Gastrocnemius medialis (tissue), 4 donors: Measurements from ENCODE around the gene M6PR.

Experiments
- POLR2A ChIP-seq, 2 donors: fragments of 450-650 bp; IDR thresholded peaks; one replicate each; pipeline ENCODE4 v1.6.1; 2017; ENCODE audit warnings: antibody characterized with exemption in 2 of 2, mild to moderate bottlenecking in 2 of 2, moderate library complexity in 2 of 2
- TF ChIP-seq, protein P1 (sequence below), 5 experiments: fragments of 450-650 bp in 3 of 5; fragments of 200-600 bp in 2 of 5; sonication (generic) in 2 of 5; IDR thresholded peaks in 4 of 5; conservative IDR thresholded peaks in 1 of 5; 1 replicate in 4 of 5; 2 replicates in 1 of 5; pipeline ENCODE4 v1.5.1; 2016 to 2019; ENCODE audit warnings: antibody characterized with exemption in 5 of 5, mild to moderate bottlenecking in 3 of 5, moderate library complexity in 3 of 5

DNA sequence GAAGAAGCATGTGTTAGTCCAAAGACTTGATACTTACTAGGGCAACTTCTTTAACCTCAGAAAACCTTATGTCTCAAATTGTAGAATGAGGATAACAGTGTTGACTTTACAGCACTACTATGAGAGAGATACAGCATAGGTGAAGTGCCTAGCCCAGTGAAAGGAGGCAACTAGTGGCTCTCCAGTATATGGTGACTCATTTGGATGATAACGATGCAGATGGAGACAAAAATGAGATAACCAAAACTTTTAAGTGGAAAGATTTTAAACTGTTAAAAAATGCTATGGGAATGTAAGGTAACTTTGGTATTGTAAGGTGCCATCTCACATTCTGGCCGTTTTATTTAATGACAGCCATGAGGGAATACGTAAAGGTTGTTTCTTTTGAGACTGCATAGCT, 32.4 kb downstream of the M6PR start:
- TF ChIP-seq, protein P1, sequence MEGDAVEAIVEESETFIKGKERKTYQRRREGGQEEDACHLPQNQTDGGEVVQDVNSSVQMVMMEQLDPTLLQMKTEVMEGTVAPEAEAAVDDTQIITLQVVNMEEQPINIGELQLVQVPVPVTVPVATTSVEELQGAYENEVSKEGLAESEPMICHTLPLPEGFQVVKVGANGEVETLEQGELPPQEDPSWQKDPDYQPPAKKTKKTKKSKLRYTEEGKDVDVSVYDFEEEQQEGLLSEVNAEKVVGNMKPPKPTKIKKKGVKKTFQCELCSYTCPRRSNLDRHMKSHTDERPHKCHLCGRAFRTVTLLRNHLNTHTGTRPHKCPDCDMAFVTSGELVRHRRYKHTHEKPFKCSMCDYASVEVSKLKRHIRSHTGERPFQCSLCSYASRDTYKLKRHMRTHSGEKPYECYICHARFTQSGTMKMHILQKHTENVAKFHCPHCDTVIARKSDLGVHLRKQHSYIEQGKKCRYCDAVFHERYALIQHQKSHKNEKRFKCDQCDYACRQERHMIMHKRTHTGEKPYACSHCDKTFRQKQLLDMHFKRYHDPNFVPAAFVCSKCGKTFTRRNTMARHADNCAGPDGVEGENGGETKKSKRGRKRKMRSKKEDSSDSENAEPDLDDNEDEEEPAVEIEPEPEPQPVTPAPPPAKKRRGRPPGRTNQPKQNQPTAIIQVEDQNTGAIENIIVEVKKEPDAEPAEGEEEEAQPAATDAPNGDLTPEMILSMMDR (IDR thresholded peaks at IDR 0.05 in 4 of 5, conservative IDR thresholded peaks at IDR 0.05 in 1 of 5): no peak
- TF ChIP-seq POLR2A (IDR thresholded peaks at IDR 0.05): no peak
